ENCODE measurements around the gene AMMECR1L.

DNA sequence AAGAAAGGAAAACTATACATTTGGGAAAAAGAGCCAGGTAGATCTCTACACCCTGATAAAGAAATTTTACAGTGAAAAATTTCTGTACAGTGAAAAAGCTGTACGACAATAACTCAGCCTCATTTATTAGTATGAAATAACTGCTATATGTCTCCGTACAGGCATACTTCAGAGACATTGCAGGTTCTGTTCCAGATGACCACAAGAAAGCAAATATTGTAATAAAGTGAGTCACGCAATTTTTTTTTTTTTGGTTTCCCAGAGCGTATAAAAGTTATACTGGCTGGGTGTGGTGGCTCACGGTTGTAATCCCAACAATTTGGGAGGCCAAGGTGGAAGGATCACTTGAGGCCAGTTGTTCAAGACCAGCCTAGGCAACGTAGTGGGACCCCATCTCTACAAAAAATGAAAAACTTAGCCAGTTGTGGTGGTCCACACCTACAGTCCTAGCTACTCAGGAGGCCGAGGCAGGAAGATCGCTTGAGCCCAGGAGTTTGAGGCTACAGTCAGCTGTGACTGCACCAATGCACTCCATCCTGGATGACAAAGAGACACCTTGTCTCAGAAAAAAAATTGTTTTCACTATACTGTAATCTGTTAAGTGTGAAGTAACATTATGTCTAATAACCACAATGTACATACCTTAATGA lies 28.2 kb upstream of the AMMECR1L start:
- TF ChIP-seq POLR2A (IDR thresholded peaks at IDR 0.05; ENCODE audit: low read depth, low read length) (no peak), POLR2AphosphoS5 (IDR thresholded peaks at IDR 0.05; ENCODE audit: low read depth, low read length) (no peak), TAF1 (IDR thresholded peaks at IDR 0.05; ENCODE audit: borderline replicate concordance, low read depth, low read length) (no peak)
